SU-DHL-6 (cell line): Measurements from ENCODE around the gene ADCY2.

Experiments used
- CTCF ChIP-seq: fragments of 200-600 bp; sonication (generic); IDR thresholded peaks from one replicate; pipeline ENCODE4 v1.5.1; 2017; ENCODE audit warnings: antibody characterized with exemption, mild to moderate bottlenecking, low read length, moderate library complexity; ENCODE audit not compliant: insufficient read depth, poor library complexity, severe bottlenecking
- EZH2phosphoT487 ChIP-seq: fragments of 200-600 bp; sonication (generic), shearing (Covaris generic); conservative IDR thresholded peaks from 2 replicates; pipeline ENCODE4 v1.6.1; 2018; ENCODE audit warnings: mild to moderate bottlenecking, antibody characterized with exemption, low read length, moderate library complexity, mixed read lengths

- no peak for TF ChIP-seq CTCF
- no peak for TF ChIP-seq EZH2phosphoT487
These were observed 473.0 kb downstream of the ADCY2 start, which contains the start of the genes FASTKD3 and MTRR for GRCh38 chr5:7868773-7869473.
